Loucy (cell line): ENCODE results near the gene HFE.

ENCODE experiments used
- H2AFZ ChIP-seq: fragments of 200-600 bp; sonication (generic); 2 replicates; pipeline ENCODE4 v1.6.0; 2016; ENCODE audit warnings: antibody characterized with exemption, mild to moderate bottlenecking, low read length, moderate library complexity
- H3F3A ChIP-seq: fragments of 200-600 bp; 2 replicates; pipeline ENCODE4 v1.6.0; 2016; ENCODE audit warnings: antibody characterized with exemption, low read depth, mild to moderate bottlenecking
- H3K27me3 ChIP-seq: fragments of 200-600 bp; sonication (generic); 2 replicates; pipeline ENCODE4 v1.6.1; 2014; ENCODE audit warnings: low read length, mild to moderate bottlenecking; ENCODE audit not compliant: insufficient read depth, poor library complexity, severe bottlenecking
- H3K36me3 ChIP-seq: fragments of 200-600 bp; sonication (generic); 2 replicates; pipeline ENCODE4 v1.6.1; 2016; ENCODE audit warnings: low read length; ENCODE audit not compliant: insufficient read depth
- H3K4me1 ChIP-seq: fragments of 200-600 bp; sonication (generic); 2 replicates; pipeline ENCODE4 v1.5.1; 2014; ENCODE audit warnings: low read length, mild to moderate bottlenecking; ENCODE audit not compliant: insufficient read depth, poor library complexity, severe bottlenecking
- H3K4me2 ChIP-seq: fragments of 200-600 bp; sonication (generic); 2 replicates; pipeline ENCODE4 v1.6.0; 2014; ENCODE audit warnings: antibody characterized with exemption, low read length, low read depth, mild to moderate bottlenecking; ENCODE audit not compliant: poor library complexity, severe bottlenecking
- H3K4me3 ChIP-seq: fragments of 200-600 bp; sonication (generic); 2 replicates; pipeline ENCODE4 v1.5.1; 2014; ENCODE audit warnings: low read length, mild to moderate bottlenecking, mixed read lengths; ENCODE audit not compliant: poor library complexity, severe bottlenecking
- H3K79me2 ChIP-seq: fragments of 200-600 bp; sonication (generic); 2 replicates; pipeline ENCODE4 v1.6.1; 2014; ENCODE audit warnings: low read length; ENCODE audit not compliant: insufficient read depth
- H3K9ac ChIP-seq: fragments of 200-600 bp; sonication (generic); 2 replicates; pipeline ENCODE4 v1.6.0; 2014; ENCODE audit warnings: mild to moderate bottlenecking, low read depth, low read length, moderate library complexity; ENCODE audit not compliant: poor library complexity, severe bottlenecking
- H3K9me2 ChIP-seq: fragments of 200-600 bp; sonication (generic); replicated peaks from 2 replicates; pipeline ENCODE4 v1.6.1; 2016; ENCODE audit warnings: low read depth, low read length, mixed read lengths
- H3K9me3 ChIP-seq: fragments of 200-600 bp; sonication (generic); 2 replicates; pipeline ENCODE4 v1.6.1; 2014; ENCODE audit warnings: mild to moderate bottlenecking, antibody characterized with exemption, low read length, low read depth; ENCODE audit not compliant: insufficient read depth
- H4K20me1 ChIP-seq: fragments of 200-600 bp; sonication (generic); 2 replicates; pipeline ENCODE4 v1.6.0; 2014; ENCODE audit warnings: antibody characterized with exemption, low read length, mild to moderate bottlenecking; ENCODE audit not compliant: insufficient read depth, poor library complexity, severe bottlenecking
- CTCF ChIP-seq: fragments of 200-600 bp; sonication (generic); conservative IDR thresholded peaks from 2 replicates; pipeline ENCODE4 v1.5.1; 2014; ENCODE audit warnings: mild to moderate bottlenecking, antibody characterized with exemption, low read length
- EZH2phosphoT487 ChIP-seq: fragments of 200-600 bp; IDR thresholded peaks from 2 replicates; pipeline ENCODE4 v1.6.1; 2018; ENCODE audit warnings: antibody characterized with exemption, mild to moderate bottlenecking, moderate library complexity, borderline replicate concordance

The HFE gene

GRCh38 chr6:26126394-26127235, 39.4 kb downstream of the HFE start:
- no peaks in the 10 kb centered on the region for H3K9me3 ChIP-seq
- no peaks in the 10 kb centered on the region for H3K36me3 ChIP-seq
- H3K4me2 ChIP-seq = peak overlapping the region; percentile 79
- H2AFZ ChIP-seq = no peak overlapping the region; the same call in 1 of the 2 replicates
- H3K27me3 ChIP-seq = peaks cover 6% of the 10 kb centered on the region
- H4K20me1 ChIP-seq = peaks cover 14% of the 10 kb centered on the region
- H3K9ac ChIP-seq = peak overlapping the region; percentile 100
- H3F3A ChIP-seq = peaks cover 19% of the 10 kb centered on the region
- no peaks in the 10 kb centered on the region for H3K9me2 ChIP-seq
- TF ChIP-seq EZH2phosphoT487 (no peak), CTCF (no peak)
- peak overlapping the region; percentile 96 for H3K4me3 ChIP-seq
- H3K4me1 ChIP-seq = peaks cover 43% of the 10 kb centered on the region
- peaks cover 43% of the 10 kb centered on the region for H3K79me2 ChIP-seq

GRCh38 chr6:26128013-26128771, 41.0 kb downstream of the HFE start:
- TF ChIP-seq CTCF (no peak), EZH2phosphoT487 (no peak)
- Histone ChIP-seq H3K9me3 (no peaks in the 10 kb centered on the region), H3K4me1 (peaks cover 33% of the 10 kb centered on the region), H3K36me3 (no peaks in the 10 kb centered on the region), H3K4me3 (peak overlapping the region; percentile 96), H3F3A (peaks cover 10% of the 10 kb centered on the region), H3K4me2 (peak overlapping the region; percentile 79), H3K27me3 (peaks cover 6% of the 10 kb centered on the region), H3K9me2 (no peaks in the 10 kb centered on the region), H3K9ac (peak overlapping the region; percentile 100), H3K79me2 (peaks cover 43% of the 10 kb centered on the region), H2AFZ (no peak overlapping the region), H4K20me1 (peaks cover 14% of the 10 kb centered on the region)

GRCh38 chr6:26129656-26130055, 42.4 kb downstream of the HFE start:
- no peak for TF ChIP-seq CTCF
- H3K4me1 ChIP-seq = peaks cover 33% of the 10 kb centered on the region
- peaks cover 4% of the 10 kb centered on the region for H3K27me3 ChIP-seq
- peak overlapping the region; percentile 13 for H3K4me3 ChIP-seq
- peak overlapping the region; percentile 57 for H3K4me2 ChIP-seq
- no peaks in the 10 kb centered on the region for H3K36me3 ChIP-seq
- H3K9ac ChIP-seq = peak overlapping the region; percentile 19
- H3K9me3 ChIP-seq = no peaks in the 10 kb centered on the region
- peaks cover 39% of the 10 kb centered on the region for H3K79me2 ChIP-seq
- peaks cover 9% of the 10 kb centered on the region for H4K20me1 ChIP-seq
- peaks cover 3% of the 10 kb centered on the region for H3F3A ChIP-seq
- H2AFZ ChIP-seq = peak overlapping the region; percentile 14; the same call in 1 of the 2 replicates
- H3K9me2 ChIP-seq = no peaks in the 10 kb centered on the region
